Measurements from ENCODE around the gene NTN1. TPM values are rescaled to one million over a fixed set of nuclear protein-coding genes. Genes with fewer than 3 reads are reported as not detected.

Gene NTN1
- total RNA-seq, 4 donors from 2014 or later = 3.3 to 19.2 (median 10.4) TPM

GRCh38 chr17:9266697-9267117 lies 245.4 kb downstream of the NTN1 start:
- DNase-seq = no peak
- TF ChIP-seq, protein P1, sequence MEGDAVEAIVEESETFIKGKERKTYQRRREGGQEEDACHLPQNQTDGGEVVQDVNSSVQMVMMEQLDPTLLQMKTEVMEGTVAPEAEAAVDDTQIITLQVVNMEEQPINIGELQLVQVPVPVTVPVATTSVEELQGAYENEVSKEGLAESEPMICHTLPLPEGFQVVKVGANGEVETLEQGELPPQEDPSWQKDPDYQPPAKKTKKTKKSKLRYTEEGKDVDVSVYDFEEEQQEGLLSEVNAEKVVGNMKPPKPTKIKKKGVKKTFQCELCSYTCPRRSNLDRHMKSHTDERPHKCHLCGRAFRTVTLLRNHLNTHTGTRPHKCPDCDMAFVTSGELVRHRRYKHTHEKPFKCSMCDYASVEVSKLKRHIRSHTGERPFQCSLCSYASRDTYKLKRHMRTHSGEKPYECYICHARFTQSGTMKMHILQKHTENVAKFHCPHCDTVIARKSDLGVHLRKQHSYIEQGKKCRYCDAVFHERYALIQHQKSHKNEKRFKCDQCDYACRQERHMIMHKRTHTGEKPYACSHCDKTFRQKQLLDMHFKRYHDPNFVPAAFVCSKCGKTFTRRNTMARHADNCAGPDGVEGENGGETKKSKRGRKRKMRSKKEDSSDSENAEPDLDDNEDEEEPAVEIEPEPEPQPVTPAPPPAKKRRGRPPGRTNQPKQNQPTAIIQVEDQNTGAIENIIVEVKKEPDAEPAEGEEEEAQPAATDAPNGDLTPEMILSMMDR (IDR thresholded peaks at IDR 0.05) = no peak
- TF ChIP-seq POLR2A (IDR thresholded peaks at IDR 0.05) = no peak
- Histone ChIP-seq H3K27me3 (no peaks in the 10 kb centered on the region), H3K4me1 (no peaks in the 10 kb centered on the region), H3K27ac (no peak overlapping the region), H3K9me3 (no peaks in the 10 kb centered on the region), H3K36me3 (no peaks in the 10 kb centered on the region), H3K4me3 (no peak overlapping the region)
- intact Hi-C loops (cut with DNase I; ENCODE audit: low total_unique reads) = no loop called here

GRCh38 chr17:9268546-9268945 lies 247.2 kb downstream of the NTN1 start:
- Histone ChIP-seq H3K27ac (no peak overlapping the region), H3K4me3 (no peak overlapping the region), H3K27me3 (no peaks in the 10 kb centered on the region), H3K36me3 (no peaks in the 10 kb centered on the region), H3K4me1 (no peaks in the 10 kb centered on the region), H3K9me3 (no peaks in the 10 kb centered on the region)
- intact Hi-C loops (cut with DNase I; ENCODE audit: low total_unique reads) = no loop called here
- no peak for DNase-seq
- TF ChIP-seq, protein P1 (IDR thresholded peaks at IDR 0.05) = no peak
- TF ChIP-seq POLR2A (IDR thresholded peaks at IDR 0.05) = no peak

GRCh38 chr17:9269350-9270035 lies 248.2 kb downstream of the NTN1 start:
- H3K9me3 ChIP-seq = no peaks in the 10 kb centered on the region
- no peak for DNase-seq
- TF ChIP-seq POLR2A (IDR thresholded peaks at IDR 0.05) = no peak
- TF ChIP-seq, protein P1 (IDR thresholded peaks at IDR 0.05) = no peak
- H3K27me3 ChIP-seq = no peaks in the 10 kb centered on the region
- H3K4me3 ChIP-seq = no peak overlapping the region
- H3K36me3 ChIP-seq = no peaks in the 10 kb centered on the region
- no peak overlapping the region for H3K27ac ChIP-seq
- intact Hi-C loops (cut with DNase I; ENCODE audit: low total_unique reads) = no loop called here
- no peaks in the 10 kb centered on the region for H3K4me1 ChIP-seq

DNA sequence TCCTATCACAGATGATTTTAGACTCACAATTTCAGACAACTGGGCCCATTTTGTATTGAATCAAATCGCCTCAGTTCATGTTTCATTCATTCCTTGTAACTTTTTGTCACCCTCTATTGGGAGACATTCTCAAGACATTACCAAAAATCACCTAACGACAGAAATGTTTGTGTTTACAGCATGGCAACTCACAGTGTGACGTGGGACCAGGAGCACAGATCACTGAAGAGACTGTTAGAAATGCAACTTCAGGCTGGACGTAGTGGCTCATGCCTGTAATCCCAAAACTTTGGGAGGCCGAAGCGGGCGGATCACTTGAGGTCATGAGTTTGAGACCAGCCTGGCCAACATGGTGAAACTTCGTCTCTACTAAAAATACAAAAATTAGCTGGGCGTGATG lies 249.6 kb downstream of the NTN1 start:
- no peaks in the 10 kb centered on the region for H3K27me3 ChIP-seq
- no peak overlapping the region for H3K4me3 ChIP-seq
- H3K9me3 ChIP-seq = no peaks in the 10 kb centered on the region
- TF ChIP-seq, protein P1 (IDR thresholded peaks at IDR 0.05) = no peak
- H3K36me3 ChIP-seq = no peaks in the 10 kb centered on the region
- intact Hi-C loops (cut with DNase I; ENCODE audit: low total_unique reads) = no loop called here
- DNase-seq = no peak
- no peak overlapping the region for H3K27ac ChIP-seq
- H3K4me1 ChIP-seq = no peaks in the 10 kb centered on the region

DNA sequence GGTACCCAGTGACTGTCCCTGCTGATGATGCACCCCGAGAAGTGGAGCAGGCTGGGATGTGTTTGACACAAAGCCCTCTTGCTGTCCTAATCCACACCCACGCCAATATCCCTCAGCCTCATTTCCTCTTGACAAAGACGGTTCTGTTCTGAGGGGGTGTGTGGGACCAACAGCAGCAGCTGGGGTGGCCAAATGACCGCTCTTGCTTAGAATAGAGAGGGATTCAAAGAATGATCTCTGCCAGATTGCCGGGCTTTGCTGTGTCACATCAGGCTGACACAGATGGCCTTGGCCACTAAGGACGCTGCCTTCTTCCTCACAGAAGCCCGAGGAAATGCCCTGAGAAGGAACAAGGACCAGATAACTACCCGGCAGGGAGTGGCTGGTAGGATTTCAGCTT lies 250.7 kb downstream of the NTN1 start:
- Histone ChIP-seq H3K4me1 (no peaks in the 10 kb centered on the region), H3K27me3 (no peaks in the 10 kb centered on the region), H3K27ac (no peak overlapping the region), H3K9me3 (no peaks in the 10 kb centered on the region), H3K36me3 (no peaks in the 10 kb centered on the region), H3K4me3 (no peak overlapping the region)
- TF ChIP-seq, protein P1 (IDR thresholded peaks at IDR 0.05) = no peak
- no peak for TF ChIP-seq POLR2A (IDR thresholded peaks at IDR 0.05)
- intact Hi-C loops (cut with DNase I; ENCODE audit: low total_unique reads) = no loop called here
- DNase-seq = no peak

Data from uterus (tissue), 4 donors.